ENCODE data around the gene KLHL1. TPM values are rescaled to one million over a fixed set of nuclear protein-coding genes. Genes with fewer than 3 reads are reported as not detected.
A peak's percentile ranks its signal among the peaks of the same experiment; 100 is the strongest.

KLHL1 gene
- total RNA-seq, 2 donors from 2014 or later = not detected

GRCh38 chr13:69866555-69866954 is 241.7 kb downstream of the KLHL1 start:
- no peak for TF ChIP-seq CTCF (IDR thresholded peaks at IDR 0.05)
- Histone ChIP-seq H3K4me1 (no peaks in the 10 kb centered on the region), H3K36me3 (no peaks in the 10 kb centered on the region), H3K4me3 (no peak overlapping the region), H3K27ac (no peak overlapping the region), H3K27me3 (no peaks in the 10 kb centered on the region), H3K9me3 (no peaks in the 10 kb centered on the region)
- no peak for DNase-seq (ENCODE audit: low spot score)

DNA sequence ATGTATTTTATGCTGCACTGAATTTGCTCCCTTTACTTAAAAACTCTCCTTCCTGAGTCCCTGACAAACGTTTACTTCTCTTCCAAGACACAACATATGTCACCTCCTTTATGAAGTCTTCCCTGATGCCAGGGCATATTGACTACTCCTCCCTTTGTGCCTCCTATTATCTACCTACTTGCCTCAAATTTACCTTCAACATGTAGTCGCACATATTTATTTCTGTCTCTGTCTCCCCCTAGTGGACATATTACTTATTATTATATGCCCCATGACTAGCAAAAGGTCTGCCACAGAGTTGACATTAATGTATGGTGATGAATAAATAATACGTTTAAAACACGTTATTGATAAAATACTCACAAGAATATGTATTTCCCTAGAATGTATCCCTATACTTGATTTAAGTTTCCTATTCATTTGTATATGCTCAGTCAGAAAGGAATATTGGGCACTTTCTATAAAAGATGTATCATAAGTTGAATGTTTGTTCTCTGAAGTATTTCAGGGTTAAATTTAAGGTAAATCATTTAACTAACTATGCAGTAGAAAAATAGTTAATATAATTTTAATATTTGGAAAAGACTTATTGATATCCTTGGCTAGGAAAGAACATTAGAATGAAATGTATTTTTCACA is 250.9 kb downstream of the KLHL1 start:
- H3K27ac ChIP-seq = no peak overlapping the region
- TF ChIP-seq CTCF (IDR thresholded peaks at IDR 0.05) = peak; percentile 24 to 70
- no peaks in the 10 kb centered on the region for H3K4me1 ChIP-seq
- no peak overlapping the region for H3K4me3 ChIP-seq
- no peaks in the 10 kb centered on the region for H3K36me3 ChIP-seq
- no peaks in the 10 kb centered on the region for H3K9me3 ChIP-seq
- H3K27me3 ChIP-seq = no peaks in the 10 kb centered on the region
- DNase-seq (ENCODE audit: low spot score) = no peak

- TF ChIP-seq CTCF (IDR thresholded peaks at IDR 0.05) = no peak
- Histone ChIP-seq H3K9me3 (no peaks in the 10 kb centered on the region), H3K27ac (no peak overlapping the region), H3K36me3 (no peaks in the 10 kb centered on the region), H3K4me1 (no peaks in the 10 kb centered on the region), H3K27me3 (no peaks in the 10 kb centered on the region), H3K4me3 (no peak overlapping the region)
- DNase-seq (ENCODE audit: low spot score) = no peak
Observed at GRCh38 chr13:69856331-69856730, 251.9 kb downstream of the KLHL1 start.

GRCh38 chr13:69828527-69828926 is 279.7 kb downstream of the KLHL1 start:
- Histone ChIP-seq H3K27ac (no peak overlapping the region), H3K9me3 (no peaks in the 10 kb centered on the region), H3K4me1 (no peaks in the 10 kb centered on the region), H3K27me3 (no peaks in the 10 kb centered on the region), H3K36me3 (no peaks in the 10 kb centered on the region), H3K4me3 (no peak overlapping the region)
- TF ChIP-seq CTCF (IDR thresholded peaks at IDR 0.05) = no peak
- no peak for DNase-seq (ENCODE audit: low spot score)

DNA sequence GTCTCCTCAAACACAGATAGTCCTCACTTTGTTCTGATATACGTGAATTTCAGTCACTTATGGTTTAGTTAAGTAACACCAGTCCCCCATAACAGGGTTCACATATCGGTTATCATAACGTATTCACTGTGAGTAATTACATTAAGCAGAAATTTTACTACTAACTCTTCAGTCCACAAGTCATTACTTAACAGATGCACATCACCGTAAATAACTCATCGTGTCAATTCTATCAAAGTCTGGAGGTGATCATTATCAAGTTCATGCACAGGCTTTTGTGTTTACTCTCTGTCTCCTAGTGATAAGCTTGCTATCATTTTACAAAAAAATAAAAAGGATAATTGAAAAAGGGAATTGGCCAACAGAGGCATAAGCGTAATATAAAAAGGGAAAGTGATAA is 288.1 kb downstream of the KLHL1 start:
- no peak for TF ChIP-seq CTCF (IDR thresholded peaks at IDR 0.05)
- DNase-seq (ENCODE audit: low spot score) = no peak
- Histone ChIP-seq H3K36me3 (no peaks in the 10 kb centered on the region), H3K27ac (no peak overlapping the region), H3K4me1 (no peaks in the 10 kb centered on the region), H3K27me3 (no peaks in the 10 kb centered on the region), H3K4me3 (no peak overlapping the region), H3K9me3 (no peaks in the 10 kb centered on the region)

GRCh38 chr13:69817333-69817869 is 290.9 kb downstream of the KLHL1 start:
- H3K27me3 ChIP-seq = no peaks in the 10 kb centered on the region
- H3K36me3 ChIP-seq = no peaks in the 10 kb centered on the region
- no peak for DNase-seq (ENCODE audit: low spot score)
- H3K9me3 ChIP-seq = peaks cover 0 to 13% of the 10 kb centered on the region in 2 donors
- H3K27ac ChIP-seq = no peak overlapping the region
- H3K4me1 ChIP-seq = no peaks in the 10 kb centered on the region
- TF ChIP-seq CTCF (IDR thresholded peaks at IDR 0.05) = no peak
- H3K4me3 ChIP-seq = no peak overlapping the region
